NOMO-1 treated with dmso at 0.1 percent for 144 hours (cell line): Measurements from ENCODE around the gene NAALADL2.

ENCODE experiments used
- DNase-seq: peaks from one replicate; lab custom pipeline; 2025; ENCODE audit not compliant: unreplicated experiment; lab: John Stamatoyannopoulos, UW

The NAALADL2 gene

DNA sequence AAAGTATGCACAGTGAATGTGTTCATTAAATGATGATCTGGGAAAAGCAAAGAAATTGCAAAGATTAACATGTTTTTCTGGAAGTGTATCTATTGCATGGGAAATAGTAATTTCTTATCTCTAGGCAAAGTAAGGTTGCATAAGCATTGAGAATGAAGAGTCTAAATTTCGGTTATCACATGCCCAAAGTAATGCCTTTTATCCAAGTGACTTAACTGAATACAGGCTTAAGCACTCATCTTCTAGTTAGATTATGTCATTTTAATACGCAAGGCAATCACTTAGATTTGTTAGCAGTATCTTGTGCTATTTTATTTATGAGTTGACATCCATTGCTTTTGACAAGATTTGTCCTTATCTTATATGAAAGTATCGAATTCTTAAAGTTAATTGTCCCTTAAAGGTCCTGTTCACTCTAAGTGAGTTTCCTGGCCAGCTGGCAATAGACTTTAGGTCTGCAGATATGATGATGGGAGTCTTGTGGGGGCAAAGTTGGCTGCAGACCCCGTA lies 100.5 kb downstream of the NAALADL2 start:
- no peak for DNase-seq

DNA sequence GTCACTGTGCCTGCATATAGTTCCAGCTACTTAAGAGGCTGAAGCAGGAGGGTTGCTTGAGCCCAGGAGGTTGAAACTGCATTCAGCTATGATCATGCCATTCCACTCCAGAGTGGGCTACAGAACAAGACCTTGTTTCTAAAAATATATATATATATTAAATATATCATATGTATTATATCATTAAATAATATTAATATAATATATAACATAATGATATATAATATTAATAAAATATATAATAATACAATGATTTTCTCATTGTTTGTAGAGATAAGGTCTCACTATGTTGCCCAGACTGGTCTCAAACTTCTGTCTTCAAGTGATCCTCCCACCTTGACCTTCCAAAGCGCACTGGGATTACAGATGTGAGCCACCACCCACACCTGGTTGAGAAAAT lies 101.8 kb downstream of the NAALADL2 start:
- no peak for DNase-seq

DNA sequence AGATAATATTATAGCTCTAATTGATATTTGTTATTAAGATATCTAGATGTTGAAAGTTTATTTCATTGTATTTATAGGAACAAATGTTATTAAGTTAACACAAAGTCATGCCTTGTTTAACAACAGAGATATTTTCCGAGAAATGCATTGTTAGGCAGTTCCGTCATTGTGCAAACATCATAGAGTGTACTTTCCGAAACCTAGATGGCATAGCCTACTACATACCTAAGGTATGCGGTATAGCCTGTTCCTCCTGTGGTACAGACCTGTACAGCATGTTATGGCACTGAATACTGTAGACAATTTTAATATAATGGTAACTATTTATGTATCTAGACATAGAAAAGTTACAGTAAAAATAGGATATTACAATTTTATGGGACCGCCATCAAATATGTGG lies 114.3 kb downstream of the NAALADL2 start:
- DNase-seq: no peak

DNA sequence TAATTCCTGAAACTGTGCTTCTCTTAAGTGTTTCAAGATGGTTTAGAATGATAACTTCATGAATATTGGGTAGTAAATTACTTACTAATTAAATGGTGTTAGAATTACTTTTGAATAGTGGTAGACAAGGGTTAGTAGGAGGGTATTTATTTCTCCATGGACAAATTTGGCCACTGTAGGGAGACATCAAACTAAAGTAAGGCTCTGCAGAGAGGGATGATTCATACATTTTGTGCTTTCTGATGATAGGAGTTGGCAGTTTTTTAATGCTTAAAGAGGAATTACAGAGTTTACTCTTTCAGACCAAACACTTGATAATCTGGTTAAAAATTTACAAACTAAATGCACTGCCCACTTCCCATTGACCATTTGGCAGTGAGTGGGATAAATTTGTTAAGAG lies 127.6 kb downstream of the NAALADL2 start:
- no peak for DNase-seq

DNA sequence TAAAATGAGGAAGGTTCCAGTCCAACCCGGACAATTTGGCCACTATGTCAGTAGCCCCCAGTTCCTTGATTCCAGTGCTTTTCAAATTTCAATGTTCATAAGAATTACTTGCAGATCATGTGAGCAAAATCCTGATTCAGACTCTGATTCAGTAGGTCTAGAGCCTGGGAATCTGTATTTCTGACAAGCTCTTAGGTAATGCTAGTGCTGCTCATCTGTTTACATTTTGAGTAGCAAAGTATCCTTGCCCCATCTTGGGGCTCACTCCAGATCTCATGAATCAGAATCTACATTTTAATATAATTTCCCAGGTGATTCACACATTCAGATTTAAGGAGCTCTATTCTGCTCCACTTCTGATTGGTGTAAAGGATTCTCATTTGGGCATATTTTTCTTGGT lies 142.0 kb downstream of the NAALADL2 start:
- DNase-seq: no peak

DNA sequence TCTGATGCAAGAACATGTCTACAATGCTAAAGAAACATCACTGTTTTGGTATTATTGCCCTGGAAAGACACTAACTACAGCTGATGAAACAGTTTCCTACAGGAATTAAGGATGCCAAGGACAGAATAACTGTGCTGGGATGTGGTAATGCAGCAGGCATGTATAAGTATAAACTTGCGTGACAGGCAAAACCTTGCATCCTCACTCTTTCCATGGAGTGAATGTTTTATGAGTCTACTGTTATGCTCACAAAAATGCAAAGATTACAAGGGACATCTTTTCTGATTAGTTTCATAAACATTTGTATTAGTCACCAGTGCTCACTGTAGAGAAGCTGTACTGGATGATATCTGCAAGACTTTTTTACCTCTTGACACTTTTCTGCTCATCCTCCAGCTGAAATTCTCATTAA lies 143.6 kb downstream of the NAALADL2 start:
- DNase-seq: no peak

DNA sequence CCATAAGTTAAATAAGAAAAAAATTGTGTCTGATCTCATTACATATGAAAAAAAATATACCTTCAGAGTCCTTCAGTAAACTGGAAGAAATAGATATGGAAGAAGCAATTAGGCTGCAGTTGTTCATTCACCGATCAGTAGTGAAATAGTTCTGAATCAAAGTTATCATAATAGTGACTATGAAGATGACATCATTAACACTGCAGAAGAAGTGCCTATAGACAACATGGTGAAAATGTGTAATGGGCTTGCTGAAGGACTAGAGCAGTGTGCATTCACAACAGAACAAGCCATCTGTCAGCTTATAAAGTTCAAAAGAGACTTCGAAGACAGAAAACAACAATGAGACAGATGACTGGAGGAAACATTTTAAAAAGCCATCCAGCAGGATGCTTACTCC lies 144.5 kb downstream of the NAALADL2 start:
- no peak for DNase-seq

DNA sequence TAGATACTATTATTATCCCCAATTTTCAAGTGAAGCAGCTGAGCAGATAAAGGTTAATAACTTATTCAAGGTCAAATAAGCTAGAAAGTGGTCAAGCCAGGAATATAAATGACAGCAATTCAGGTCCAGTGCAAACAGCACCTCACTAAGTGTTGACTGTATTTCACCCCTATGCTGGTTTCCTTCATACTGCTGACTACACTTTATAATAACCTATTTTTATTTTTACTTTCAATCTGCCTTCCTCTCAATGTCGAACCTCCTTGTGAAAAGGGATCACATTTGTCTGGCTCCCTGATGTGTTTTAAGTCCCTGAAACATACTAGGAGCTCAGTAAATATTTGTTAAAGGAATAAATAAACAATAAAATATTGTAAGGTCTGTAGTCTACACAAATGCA lies 146.1 kb downstream of the NAALADL2 start:
- DNase-seq: no peak

DNA sequence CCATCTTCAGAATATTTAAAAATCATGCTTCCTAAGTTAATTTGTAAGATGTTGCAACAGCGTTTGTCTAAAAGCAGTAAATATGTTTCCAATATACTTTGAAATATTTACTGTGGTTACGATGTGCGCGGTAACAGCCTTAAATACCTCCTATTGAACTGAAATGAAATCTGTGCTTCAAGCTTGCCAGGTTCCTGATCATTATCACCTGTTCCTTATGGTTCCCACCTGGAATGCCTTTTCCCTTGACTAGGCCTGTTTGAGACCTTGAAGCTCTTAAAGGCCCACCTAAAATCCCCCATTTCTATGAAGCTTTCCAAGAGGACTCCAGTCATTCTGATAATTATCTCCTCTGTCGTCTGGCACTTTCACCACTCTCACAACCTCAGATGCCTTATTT lies 146.7 kb downstream of the NAALADL2 start:
- DNase-seq: no peak

DNA sequence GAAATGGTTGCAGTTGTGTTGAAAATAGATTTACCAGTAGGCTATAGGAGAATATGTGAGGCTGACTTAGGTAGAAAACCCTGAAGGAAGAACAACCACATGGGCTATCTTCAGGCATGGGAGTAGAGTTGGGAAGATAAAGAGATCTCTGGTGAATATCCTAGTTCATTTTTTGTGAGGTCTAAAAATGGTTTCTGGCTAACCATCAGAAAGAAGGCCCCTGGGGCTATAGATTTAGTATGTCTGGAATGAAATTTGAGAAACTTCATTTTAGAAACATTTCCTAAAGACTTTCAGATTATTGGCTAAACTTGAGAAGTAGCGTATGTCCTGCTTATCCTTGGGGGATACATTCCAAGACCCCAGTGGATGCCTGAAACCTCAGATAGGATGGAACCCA lies 148.2 kb downstream of the NAALADL2 start:
- DNase-seq: no peak

DNA sequence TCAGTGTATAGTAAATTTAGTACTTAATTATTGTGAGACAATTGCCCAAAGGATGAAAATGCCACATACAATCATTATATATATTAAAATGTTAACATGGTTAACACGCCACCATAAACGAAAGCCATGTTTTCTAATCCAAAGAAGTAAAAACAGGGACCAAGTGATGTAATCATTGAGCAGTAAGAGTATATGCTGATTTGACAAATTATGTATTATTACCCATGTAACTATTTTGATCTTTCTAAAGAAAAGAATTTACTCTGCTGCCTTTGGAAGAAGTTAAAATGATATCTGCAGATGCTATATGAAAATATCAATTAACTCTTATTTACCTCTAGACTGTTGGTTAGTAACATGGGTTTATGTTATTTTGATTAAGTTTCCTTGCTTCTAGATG lies 150.2 kb downstream of the NAALADL2 start:
- no peak for DNase-seq

DNA sequence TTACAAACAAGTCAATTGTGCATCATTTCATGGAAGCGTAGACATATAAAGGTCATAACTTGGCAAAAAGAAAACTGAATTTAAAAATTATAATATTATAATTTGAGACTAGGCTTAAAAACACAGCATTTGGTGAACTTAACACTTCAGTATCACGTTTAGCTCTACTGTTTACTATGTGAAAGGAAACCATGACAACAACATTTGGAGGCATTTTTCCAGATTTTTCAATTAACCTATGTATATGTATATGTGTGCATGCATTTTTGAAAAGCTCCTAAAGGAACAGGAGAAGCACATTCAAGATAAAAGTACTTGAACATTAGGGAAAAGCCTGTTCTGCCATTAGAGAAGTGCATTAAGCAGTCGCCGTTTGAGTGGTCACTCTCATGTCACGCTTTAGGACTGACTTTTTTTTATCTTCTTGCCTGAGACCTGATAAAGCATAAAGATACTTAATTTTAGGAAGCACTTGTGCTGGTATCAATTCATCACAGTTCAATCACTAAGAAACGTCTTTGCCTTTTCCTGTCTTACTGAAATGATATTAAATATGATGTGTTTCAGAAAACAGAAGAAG lies 156.0 kb downstream of the NAALADL2 start:
- no peak for DNase-seq

DNA sequence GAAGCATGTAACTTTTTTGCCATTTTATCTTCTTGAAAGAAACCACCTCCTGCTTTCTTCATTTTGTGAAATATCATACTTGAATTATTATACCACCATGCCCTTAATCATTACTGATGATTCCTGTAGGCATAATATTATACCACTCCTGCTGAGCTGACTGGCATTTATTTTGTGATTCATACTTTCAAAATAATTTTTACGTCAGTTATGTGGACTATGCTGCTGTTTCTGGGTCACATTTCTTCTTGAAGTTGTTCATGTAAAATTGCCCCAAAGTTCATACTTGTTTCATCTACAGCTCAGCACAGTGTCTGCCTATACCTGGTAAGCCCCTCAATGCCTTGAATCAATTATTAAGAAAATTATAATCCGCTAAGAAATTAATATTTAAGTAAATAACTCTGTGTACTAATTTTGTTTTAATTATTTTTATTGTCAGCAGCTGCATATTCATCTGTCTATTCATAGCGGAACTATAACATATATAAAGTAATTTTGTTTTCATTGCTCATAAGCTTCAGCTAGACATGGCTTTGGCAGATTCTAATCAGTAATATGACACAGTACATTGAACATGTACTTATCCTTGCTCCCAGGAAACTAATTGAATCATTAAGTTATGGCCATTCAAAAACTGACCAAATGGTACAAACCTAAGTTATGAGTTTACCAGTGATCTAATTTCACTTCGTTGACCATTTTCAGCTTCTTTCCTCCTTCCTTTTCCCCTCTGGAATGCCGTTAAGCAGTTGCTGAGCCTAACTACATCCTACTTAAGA lies 160.0 kb downstream of the NAALADL2 start:
- DNase-seq: no peak

DNA sequence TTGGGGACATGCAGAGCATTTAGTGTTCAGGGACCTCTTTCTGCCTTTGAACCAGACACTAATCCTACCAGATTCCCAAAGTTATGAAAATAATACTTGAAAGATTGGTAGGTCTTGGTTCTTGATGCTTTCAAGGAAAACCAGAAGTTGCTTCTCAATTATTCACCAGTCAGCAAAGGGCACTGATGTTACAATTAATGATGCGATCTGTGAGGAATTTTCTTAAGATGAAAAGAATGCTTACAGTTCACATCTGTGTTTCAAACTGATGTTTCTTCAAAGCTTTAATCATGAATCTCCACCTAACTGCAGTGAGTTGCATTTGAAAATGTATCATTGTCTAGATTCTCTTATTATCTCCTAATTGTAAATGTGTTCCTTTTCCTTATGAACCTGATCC lies 161.0 kb downstream of the NAALADL2 start:
- no peak for DNase-seq

DNA sequence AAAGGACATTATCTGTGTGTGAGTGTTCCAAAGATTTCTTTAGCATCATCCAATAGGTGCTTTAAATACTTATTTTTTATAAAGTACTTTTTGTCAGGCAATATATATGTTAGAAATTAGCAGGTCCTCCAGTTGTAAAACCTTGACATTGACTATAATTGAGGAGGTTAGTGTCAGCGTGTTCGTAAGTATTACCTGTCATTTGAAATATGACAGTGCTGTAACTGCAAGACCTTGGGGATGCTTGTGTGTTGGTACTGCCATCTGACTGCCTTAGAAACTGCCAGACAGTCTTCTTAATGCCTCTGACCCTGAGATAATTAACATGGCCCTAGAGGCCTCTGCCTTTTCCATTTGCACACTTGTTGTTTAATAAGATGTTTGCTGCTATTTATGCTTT lies 170.7 kb downstream of the NAALADL2 start:
- no peak for DNase-seq

DNA sequence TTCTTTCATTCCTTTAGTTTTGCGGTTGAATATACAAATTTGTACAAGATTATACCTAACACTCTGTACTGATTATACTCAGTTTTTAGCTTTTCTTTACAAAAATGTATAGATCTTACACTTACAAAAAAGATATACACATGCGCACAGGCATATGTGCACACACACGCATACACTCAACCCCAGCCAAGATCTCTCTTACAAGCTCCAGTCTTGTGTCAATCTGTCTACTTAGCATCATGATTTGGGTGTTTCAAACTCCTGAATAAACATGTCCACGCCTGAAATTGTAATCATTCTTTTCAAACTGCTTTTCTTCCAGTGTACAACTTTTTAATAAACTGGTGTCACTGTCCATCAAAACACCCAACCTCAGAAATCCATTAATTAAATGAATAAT lies 180.7 kb downstream of the NAALADL2 start:
- no peak for DNase-seq

DNA sequence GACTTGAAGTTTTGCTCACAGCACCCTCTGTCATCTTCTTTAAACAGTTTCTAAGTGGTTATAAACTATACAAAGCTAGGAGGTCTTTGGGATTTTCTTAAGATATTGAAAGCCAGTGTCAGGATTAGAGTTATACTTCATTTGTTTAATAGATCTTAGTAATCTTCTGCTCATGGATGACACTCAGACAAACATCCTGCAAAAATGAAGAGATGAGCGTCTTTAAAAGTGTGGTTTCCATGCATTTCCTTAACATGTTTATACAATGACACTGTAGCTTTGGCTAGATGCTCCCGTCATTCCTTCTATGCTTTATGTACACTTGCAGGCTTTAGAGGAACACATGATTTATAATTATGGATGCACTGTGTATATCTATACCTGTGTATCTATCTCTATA lies 182.2 kb downstream of the NAALADL2 start:
- no peak for DNase-seq

DNA sequence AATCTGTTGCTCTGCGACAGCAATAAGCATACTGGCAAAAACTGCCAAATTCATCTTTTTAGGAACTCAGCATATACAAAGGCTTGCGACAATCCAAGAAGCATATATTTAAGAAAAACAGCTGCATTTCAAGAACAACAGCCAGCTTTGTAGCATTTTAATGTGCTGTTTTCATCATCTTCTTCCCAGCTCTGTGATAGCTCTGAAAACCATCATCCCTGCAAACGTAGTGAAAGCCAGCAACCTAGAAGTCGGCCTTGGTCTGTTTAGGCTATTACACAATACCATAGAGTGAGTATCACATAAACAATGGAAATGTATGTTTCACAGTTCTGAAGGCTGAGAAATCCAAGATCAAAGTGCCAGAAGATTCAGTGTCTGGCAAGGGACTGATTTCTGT lies 187.5 kb downstream of the NAALADL2 start:
- DNase-seq: no peak

DNA sequence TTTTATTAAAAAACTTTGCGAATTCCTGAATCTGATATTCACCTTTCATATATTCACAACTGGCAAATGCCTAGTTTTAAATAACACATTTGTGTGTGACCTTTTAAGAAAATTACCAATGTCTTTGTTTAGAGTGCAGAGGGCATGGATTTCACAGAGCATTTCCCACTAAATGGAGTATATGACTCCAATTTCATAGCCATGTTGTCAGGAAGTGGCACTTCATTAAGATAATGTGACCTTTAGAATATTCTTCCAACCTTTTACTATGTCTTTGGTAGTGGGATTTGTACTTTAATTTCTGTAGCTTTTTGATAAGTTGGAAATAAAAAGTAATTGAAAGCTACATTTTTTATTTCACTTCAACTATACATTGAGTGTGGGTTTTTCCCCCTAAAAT lies 188.7 kb downstream of the NAALADL2 start:
- no peak for DNase-seq

DNA sequence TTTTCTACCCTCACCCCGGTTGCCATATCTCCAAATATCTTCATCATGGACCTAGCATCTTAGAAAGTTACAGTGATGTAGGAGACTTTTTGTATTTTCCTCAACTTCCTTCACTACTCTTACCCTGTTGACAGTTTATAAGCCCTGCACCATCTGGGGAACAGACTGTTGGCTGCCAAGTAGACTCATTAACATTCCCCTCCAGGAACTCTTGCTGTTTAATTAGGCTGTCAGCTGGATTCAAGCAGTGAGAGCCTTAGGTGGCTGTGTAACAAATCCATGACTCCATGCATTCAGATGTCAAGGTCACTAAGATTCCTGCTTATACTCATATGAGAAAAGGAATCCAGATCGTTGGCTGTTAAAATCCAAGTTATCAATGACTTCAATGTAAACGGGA lies 198.3 kb downstream of the NAALADL2 start:
- DNase-seq: no peak

DNA sequence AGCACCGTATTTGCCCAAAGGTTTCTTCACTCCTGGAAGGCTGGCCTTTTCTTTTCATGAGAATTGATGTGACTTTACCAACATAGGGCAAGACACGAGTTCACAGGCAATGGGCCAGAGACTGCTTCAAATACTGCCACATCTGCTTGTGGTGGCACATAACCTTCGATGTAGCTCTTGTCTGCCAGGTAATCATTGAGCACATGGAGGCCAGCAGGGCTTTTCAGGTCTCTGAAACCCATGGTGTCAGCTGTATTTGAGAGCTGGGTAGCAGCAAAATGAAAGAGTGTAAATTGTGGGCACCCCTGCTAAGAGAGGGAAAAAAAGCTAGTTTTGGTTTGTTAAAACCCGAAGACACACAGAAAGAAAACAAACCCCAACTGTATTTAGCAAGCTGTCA lies 200.7 kb downstream of the NAALADL2 start:
- no peak for DNase-seq

DNA sequence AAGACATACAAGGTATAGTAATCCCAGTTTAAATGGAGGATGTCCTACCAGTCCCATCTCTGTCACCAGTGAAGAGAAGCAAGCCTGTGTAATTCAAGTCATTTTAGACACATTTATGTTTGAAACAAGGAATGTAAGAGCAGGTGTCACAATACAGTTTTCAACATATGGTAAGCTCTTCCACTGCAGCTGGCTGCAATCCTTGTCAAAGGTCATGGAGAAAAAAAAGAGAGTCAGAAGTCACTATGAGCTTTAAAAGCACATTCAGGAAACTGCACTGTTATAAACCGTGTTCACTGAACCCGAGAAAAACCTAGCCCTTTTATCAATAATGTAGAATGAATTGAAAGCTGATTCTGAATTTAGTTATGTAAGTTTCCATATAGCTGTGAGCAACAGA lies 206.4 kb downstream of the NAALADL2 start:
- DNase-seq: no peak
